ENCODE measurements around the gene TSPEAR. TPM values are rescaled to one million over a fixed set of nuclear protein-coding genes. Genes with fewer than 3 reads are reported as not detected.

Gene TSPEAR
- total and polyA plus RNA-seq, 2 of the 13 experiments (the other 11 are each of a cell fraction or from before 2014, with no cell fraction given): 0.07 to 0.32 TPM

- peak; percentile 85; the same call in 1 of the 2 replicates for TF ChIP-seq TFAP4 (IDR thresholded peaks at IDR 0.05; ENCODE audit: borderline replicate concordance, low read depth)
- TF ChIP-seq SOX5 (CRISPR knock-in tag; IDR thresholded peaks at IDR 0.05; ENCODE audit: borderline replicate concordance): peak; percentile 78
- peak; percentile 49; the same call in 1 of the 2 replicates for TF ChIP-seq ESRRA (CRISPR knock-in tag; IDR thresholded peaks at IDR 0.05; ENCODE audit: low read depth)
- peak; percentile 64; the same call in 1 of the 2 replicates for TF ChIP-seq ATF2 (CRISPR knock-in tag; IDR thresholded peaks at IDR 0.05)
- TF ChIP-seq RBFOX2 (IDR thresholded peaks at IDR 0.05; ENCODE audit: low read depth, low read length): no peak
- no peak for TF ChIP-seq CHCHD3 (CRISPR knock-in tag; IDR thresholded peaks at IDR 0.05)
- TF ChIP-seq POGZ (CRISPR knock-in tag; IDR thresholded peaks at IDR 0.05): peak; percentile 27; the same call in 1 of the 2 replicates
- no peak; the same call in 1 of the 2 replicates for TF ChIP-seq ZBTB25 (CRISPR knock-in tag; IDR thresholded peaks at IDR 0.05)
- TF ChIP-seq ZNF264 (CRISPR knock-in tag; IDR thresholded peaks at IDR 0.05): peak; percentile 83
- peak; percentile 99 for TF ChIP-seq SIX4 (CRISPR knock-in tag; IDR thresholded peaks at IDR 0.05)
- no peak for TF ChIP-seq TBP (CRISPR knock-in tag; IDR thresholded peaks at IDR 0.05)
- TF ChIP-seq TFE3 (CRISPR knock-in tag; IDR thresholded peaks at IDR 0.05): peak; percentile 79; the same call in 1 of the 2 replicates
- TF ChIP-seq HMGXB3 (CRISPR knock-in tag; IDR thresholded peaks at IDR 0.05; ENCODE audit: borderline replicate concordance): no peak
- TF ChIP-seq ZNF460 (CRISPR knock-in tag; IDR thresholded peaks at IDR 0.05; ENCODE audit: borderline replicate concordance): peak; percentile 41; the same call in 1 of the 2 replicates
- TF ChIP-seq ZNF331 (CRISPR knock-in tag; IDR thresholded peaks at IDR 0.05): peak; percentile 89
- no peak; the same call in 1 of the 2 replicates for TF ChIP-seq GZF1 (CRISPR knock-in tag; IDR thresholded peaks at IDR 0.05)
- peak; percentile 37; the same call in 1 of the 2 replicates for TF ChIP-seq ZFP91 (CRISPR knock-in tag; IDR thresholded peaks at IDR 0.05; ENCODE audit: borderline replicate concordance)
- no peak for TF ChIP-seq CENPX (CRISPR knock-in tag; IDR thresholded peaks at IDR 0.05)
These were observed 117.6 kb downstream of the TSPEAR start (continued) for GRCh38 chr21:44593598-44594405.
